ENCODE measurements around the gene APBB1IP. TPM values are rescaled to one million over a fixed set of nuclear protein-coding genes. Genes with fewer than 3 reads are reported as not detected.

The APBB1IP gene
- total and polyA plus RNA-seq, 2 of the 8 experiments (the other 6 are each of a cell fraction or from before 2014, with no cell fraction given), result 0.05 TPM; not detected in 1

GRCh38 chr10:26477501-26477900, 39.4 kb downstream of the APBB1IP start:
- Histone ChIP-seq H2BK12ac (ENCODE audit: low read depth, low read length) (no peak overlapping the region), H2BK15ac (ENCODE audit: low read length) (no peak overlapping the region), H3K79me2 (ENCODE audit: control insufficient read depth in 1 of 2, insufficient read depth in 2 of 2, low read length in 2 of 2) (no peaks in the 10 kb centered on the region), H2AFZ (ENCODE audit: low read length) (no peak overlapping the region), H3K23me2 (ENCODE audit: low read depth, low read length) (no peaks in the 10 kb centered on the region), H3K27ac (ENCODE audit: low read depth, low read length) (no peak overlapping the region), H3K79me1 (ENCODE audit: low read depth, low read length) (no peaks in the 10 kb centered on the region), H3K18ac (ENCODE audit: extremely low read depth, low read length) (no peak overlapping the region), H4K8ac (ENCODE audit: extremely low read depth, insufficient read depth, low read length) (no peak overlapping the region), H3K14ac (ENCODE audit: insufficient read length) (no peak overlapping the region), H3K4me3 (ENCODE audit: extremely low read depth in 1 of 4, insufficient read depth in 2 of 4, low read depth in 3 of 4, low read length in 4 of 4) (no peak overlapping the region), H3K9me3 (ENCODE audit: insufficient read depth in 2 of 2, low read depth in 1 of 2, low read length in 1 of 2) (no peaks in the 10 kb centered on the region), H3K4me2 (ENCODE audit: insufficient read depth in 1 of 2, low read depth in 2 of 2, low read length in 2 of 2) (no peak overlapping the region), H3K36me3 (ENCODE audit: control insufficient read depth in 2 of 4, insufficient read depth in 4 of 4, low read length in 3 of 4) (no peaks in the 10 kb centered on the region), H4K20me1 (replicated peaks in 1 of 2; ENCODE audit: control insufficient read depth in 1 of 2, insufficient read depth in 2 of 2, low read length in 2 of 2) (no peaks in the 10 kb centered on the region), H2BK120ac (replicated peaks; ENCODE audit: low read depth, low read length) (no peak overlapping the region), H3K4ac (replicated peaks; ENCODE audit: insufficient read length, low read depth, low read length) (no peak overlapping the region), H2BK5ac (ENCODE audit: low read depth, low read length) (no peak overlapping the region), H3K4me1 (replicated peaks in 1 of 4; ENCODE audit: control insufficient read depth in 3 of 4, insufficient read depth in 4 of 4, low read length in 3 of 4) (peaks cover 0 to 4% (median 2%) of the 10 kb centered on the region in 4 experiments; a peak in 2 of 7 replicates), H4K91ac (replicated peaks; ENCODE audit: insufficient read length, low read length) (no peak overlapping the region), H2BK20ac (ENCODE audit: low read length) (no peak overlapping the region), H3K27me3 (replicated peaks in 1 of 4; ENCODE audit: control insufficient read depth in 3 of 4, extremely low read depth in 1 of 4, insufficient read depth in 3 of 4, low read length in 3 of 4) (no peaks in the 10 kb centered on the region), H3K9ac (replicated peaks in 1 of 4; ENCODE audit: extremely low read depth in 1 of 4, low read depth in 3 of 4, low read length in 3 of 4) (no peak overlapping the region), H3K23ac (ENCODE audit: insufficient read length) (no peak overlapping the region), H2AK5ac (ENCODE audit: low read depth, low read length) (no peak overlapping the region), H4K5ac (ENCODE audit: insufficient read length, low read depth, low read length) (no peak overlapping the region), H3K56ac (replicated peaks; ENCODE audit: insufficient read length, low read depth, low read length) (no peak overlapping the region)
- DNase-seq (ENCODE audit: low read depth in 1 of 2, low spot score in 2 of 2), result no peak
- ChIA-PET POLR2A (ENCODE audit: partially characterized antibody) (no interaction called here), CTCF (ENCODE audit: partially characterized antibody) (interaction anchor here (0.6 to 0.9 kb wide), 2 partner anchors 80 to 751 kb away, joined by 3 read pairs; no protein-coding TSS in a partner anchor)
- WGBS, 2 experiments (ENCODE audit: extremely low coverage in 1 of 2, insufficient coverage in 1 of 2, insufficient read length in 1 of 2, insufficient replicate concordance in 2 of 2, low coverage in 1 of 2, low lambda C conversion rate in 2 of 2, missing lambda C conversion rate in 1 of 2), result 98% methylated on average over 4 of the region's 4 CpGs; no CpG with 5 or more reads in 1 of the 2 experiments
- no peak for FAIRE-seq
- no peak for TF ChIP-seq CHD2 (IDR thresholded peaks at IDR 0.05; ENCODE audit: low read length)
- TF ChIP-seq RXRA (IDR thresholded peaks at IDR 0.05; ENCODE audit: insufficient read depth, low read depth, low read length), result no peak
- no peak for TF ChIP-seq RFX5 (IDR thresholded peaks at IDR 0.05; ENCODE audit: borderline replicate concordance, low read depth, low read length)
- no peak for TF ChIP-seq SP1 (IDR thresholded peaks at IDR 0.05; ENCODE audit: low read depth, low read length)
- TF ChIP-seq BCL11A (IDR thresholded peaks at IDR 0.05; ENCODE audit: low read depth in 2 of 2, low read length in 2 of 2), result no peak
- no peak for TF ChIP-seq TEAD4 (IDR thresholded peaks at IDR 0.05; ENCODE audit: low read depth, low read length)
- TF ChIP-seq ATF3 (IDR thresholded peaks at IDR 0.05; ENCODE audit: insufficient read depth, low read depth, low read length), result no peak
- TF ChIP-seq KDM5A (IDR thresholded peaks at IDR 0.05; ENCODE audit: low read length), result no peak
- TF ChIP-seq PHF8 (conservative IDR thresholded peaks at IDR 0.05; ENCODE audit: low read depth, low read length), result no peak
- no peak for TF ChIP-seq FOSL1 (IDR thresholded peaks at IDR 0.05; ENCODE audit: insufficient read depth, low read depth, low read length)
- TF ChIP-seq E2F6 (IDR thresholded peaks at IDR 0.05), result no peak
- no peak for TF ChIP-seq HDAC2 (IDR thresholded peaks at IDR 0.05; ENCODE audit: borderline replicate concordance in 1 of 2, low read depth in 2 of 2, low read length in 2 of 2)
- TF ChIP-seq NRF1 (IDR thresholded peaks at IDR 0.05; ENCODE audit: low read depth, low read length), result no peak

All from H1 (cell line).